Mucosa of rectum (tissue), 2 donors: ENCODE data around the gene GRID2.
"Not testable (repeated sequence)": the region's sequence is repeated elsewhere in the genome, so short reads cannot be mapped to it uniquely, and the experiment has no call there.

Experiments
- H3K27ac ChIP-seq, 2 donors: one replicate each; pipeline ENCODE4 v1.7.0; 2013; ENCODE audit warnings: inconsistent platforms in 2 of 2, low read depth in 2 of 2, low read length in 2 of 2
- H3K27me3 ChIP-seq, 2 donors: one replicate each; pipeline ENCODE4 v1.7.0; 2013; ENCODE audit warnings: low read length in 2 of 2; ENCODE audit not compliant: control insufficient read depth in 2 of 2, insufficient read depth in 2 of 2
- H3K36me3 ChIP-seq, 2 donors: one replicate each; pipeline ENCODE4 v1.7.0; 2013; ENCODE audit warnings: low read length in 2 of 2; ENCODE audit not compliant: control insufficient read depth in 2 of 2, insufficient read depth in 2 of 2
- H3K4me1 ChIP-seq, 2 donors: one replicate each; pipeline ENCODE4 v1.7.0; 2013; ENCODE audit warnings: low read length in 2 of 2, mild to moderate bottlenecking in 1 of 2; ENCODE audit not compliant: control insufficient read depth in 2 of 2, insufficient read depth in 2 of 2
- H3K4me3 ChIP-seq, 2 donors: one replicate each; pipeline ENCODE4 v1.7.0; 2013; ENCODE audit warnings: low read length in 2 of 2
- H3K9ac ChIP-seq, 2 donors: one replicate each; pipeline ENCODE4 v1.7.0; 2013; ENCODE audit warnings: low read length in 2 of 2, low read depth in 1 of 2, mild to moderate bottlenecking in 1 of 2
- H3K9me3 ChIP-seq, 2 donors: one replicate each; pipeline ENCODE4 v1.7.0; 2013; ENCODE audit warnings: low read length in 2 of 2; ENCODE audit not compliant: control insufficient read depth in 2 of 2
- donor health status: healthy.
- donor health status: Normal muscosa, but diverticular disease.

Gene GRID2

GRCh38 chr4:92265021-92265420, 38.7 kb upstream of the GRID2 start:
- Histone ChIP-seq H3K9ac (no peak overlapping the region), H3K9me3 (no peaks in the 10 kb centered on the region), H3K27me3 (no peaks in the 10 kb centered on the region), H3K27ac (no peak overlapping the region), H3K4me3 (no peak overlapping the region), H3K4me1 (no peaks in the 10 kb centered on the region), H3K36me3 (no peaks in the 10 kb centered on the region)

DNA sequence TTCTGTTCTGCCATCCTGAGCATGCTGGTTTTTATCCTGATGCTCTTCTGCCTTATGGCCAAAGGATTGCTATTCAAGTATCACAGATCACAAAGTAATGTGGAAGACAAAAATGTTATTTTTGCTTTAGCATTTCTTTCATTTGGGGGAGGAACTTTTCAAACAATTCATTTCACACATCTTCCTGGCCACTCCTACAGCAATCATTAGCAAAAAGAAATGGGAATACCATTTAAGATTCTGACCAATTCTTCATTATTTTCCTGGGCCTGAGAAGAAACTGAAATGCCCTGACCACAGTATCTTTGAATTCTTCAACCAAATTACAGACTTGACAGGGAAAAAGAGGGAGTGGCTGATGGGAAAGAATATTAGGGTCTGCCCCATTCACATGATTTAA, 38.0 kb upstream of the GRID2 start:
- Histone ChIP-seq H3K4me3 (no peak overlapping the region), H3K27ac (no peak overlapping the region), H3K9ac (no peak overlapping the region), H3K36me3 (no peaks in the 10 kb centered on the region), H3K27me3 (no peaks in the 10 kb centered on the region), H3K4me1 (no peaks in the 10 kb centered on the region), H3K9me3 (no peaks in the 10 kb centered on the region)

DNA sequence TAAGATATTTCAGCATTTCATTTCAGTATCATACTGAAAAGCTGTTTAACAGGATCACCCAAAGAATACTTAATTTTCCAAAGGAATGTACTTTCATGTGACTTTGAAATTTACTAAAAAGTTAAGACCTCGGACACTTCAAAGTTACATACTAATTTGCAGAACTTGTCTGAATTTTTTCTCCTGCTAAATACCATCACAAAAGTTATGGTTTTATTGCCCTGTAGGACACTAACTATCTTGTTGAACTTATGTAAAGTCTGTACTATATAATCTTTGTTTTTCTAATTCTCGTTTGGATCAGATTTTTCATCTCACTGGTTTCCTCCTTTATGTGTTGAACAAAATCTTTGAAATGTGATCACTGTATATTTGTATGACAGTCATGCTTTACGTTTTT, 37.2 kb upstream of the GRID2 start:
- Histone ChIP-seq H3K9me3 (no peaks in the 10 kb centered on the region), H3K27ac (no peak overlapping the region), H3K9ac (no peak overlapping the region), H3K4me3 (no peak overlapping the region), H3K27me3 (no peaks in the 10 kb centered on the region), H3K4me1 (no peaks in the 10 kb centered on the region), H3K36me3 (no peaks in the 10 kb centered on the region)

GRCh38 chr4:92268642-92269041, 35.1 kb upstream of the GRID2 start:
- Histone ChIP-seq H3K9me3 (no peaks in the 10 kb centered on the region), H3K27me3 (no peaks in the 10 kb centered on the region), H3K36me3 (no peaks in the 10 kb centered on the region), H3K27ac (no peak overlapping the region), H3K9ac (no peak overlapping the region), H3K4me3 (no peak overlapping the region), H3K4me1 (no peaks in the 10 kb centered on the region)

- H3K4me1 ChIP-seq = no peaks in the 10 kb centered on the region
- H3K4me3 ChIP-seq = no peak overlapping the region
- no peaks in the 10 kb centered on the region for H3K36me3 ChIP-seq
- H3K27me3 ChIP-seq = no peaks in the 10 kb centered on the region
- H3K27ac ChIP-seq = no peak overlapping the region
- H3K9me3 ChIP-seq = no peaks in the 10 kb centered on the region
- no peak overlapping the region for H3K9ac ChIP-seq
These were observed 32.9 kb upstream of the GRID2 start for GRCh38 chr4:92270908-92271307.

DNA sequence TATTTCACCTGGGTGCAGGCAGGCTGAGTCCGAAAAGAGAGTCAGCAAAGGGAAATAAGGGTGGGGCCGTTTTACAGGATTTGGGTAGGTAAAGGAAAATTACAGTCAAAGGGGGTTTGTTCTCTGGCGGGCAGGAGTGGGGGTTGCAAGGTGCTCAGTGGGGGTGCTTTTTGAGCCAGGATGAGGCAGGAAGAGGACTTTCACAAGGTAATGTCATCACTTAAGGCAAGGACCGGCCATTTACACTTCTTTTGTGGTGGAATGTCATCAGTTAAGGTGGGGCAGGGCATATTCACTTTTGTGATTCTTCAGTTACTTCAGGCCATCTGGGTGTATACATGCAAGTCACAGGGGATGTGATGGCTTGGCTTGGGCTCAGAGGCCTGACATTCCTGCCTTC, 32.2 kb upstream of the GRID2 start:
- H3K36me3 ChIP-seq, H3K9me3 ChIP-seq, H3K4me1 ChIP-seq, H3K4me3 ChIP-seq, H3K9ac ChIP-seq, H3K27ac ChIP-seq, H3K27me3 ChIP-seq: not testable (repeated sequence)

GRCh38 chr4:92277057-92277881, 26.5 kb upstream of the GRID2 start:
- H3K4me1 ChIP-seq, H3K36me3 ChIP-seq, H3K27me3 ChIP-seq, H3K9ac ChIP-seq, H3K4me3 ChIP-seq, H3K9me3 ChIP-seq, H3K27ac ChIP-seq: not testable (repeated sequence)

DNA sequence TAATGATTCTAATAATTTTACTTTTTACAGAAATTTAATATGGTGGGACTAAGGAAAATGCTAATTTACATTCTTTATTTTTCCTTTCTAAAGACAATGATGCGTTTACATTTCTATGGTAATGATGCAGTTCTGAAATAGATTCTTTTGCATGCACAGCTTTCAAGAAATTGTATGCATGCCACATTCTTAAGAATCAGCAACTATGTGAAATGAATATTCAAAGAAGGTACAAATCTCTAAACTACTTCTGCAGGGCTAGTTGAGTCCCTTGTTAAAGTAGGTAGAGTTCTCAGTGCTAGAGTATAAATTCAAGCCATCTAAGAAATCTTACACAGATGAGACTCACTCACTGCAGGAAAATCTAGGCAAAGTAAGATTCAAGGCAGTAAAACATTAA, 24.5 kb upstream of the GRID2 start:
- Histone ChIP-seq H3K36me3 (no peaks in the 10 kb centered on the region), H3K4me1 (no peaks in the 10 kb centered on the region), H3K9ac (no peak overlapping the region), H3K27me3 (no peaks in the 10 kb centered on the region), H3K4me3 (no peak overlapping the region), H3K27ac (no peak overlapping the region), H3K9me3 (no peaks in the 10 kb centered on the region)

DNA sequence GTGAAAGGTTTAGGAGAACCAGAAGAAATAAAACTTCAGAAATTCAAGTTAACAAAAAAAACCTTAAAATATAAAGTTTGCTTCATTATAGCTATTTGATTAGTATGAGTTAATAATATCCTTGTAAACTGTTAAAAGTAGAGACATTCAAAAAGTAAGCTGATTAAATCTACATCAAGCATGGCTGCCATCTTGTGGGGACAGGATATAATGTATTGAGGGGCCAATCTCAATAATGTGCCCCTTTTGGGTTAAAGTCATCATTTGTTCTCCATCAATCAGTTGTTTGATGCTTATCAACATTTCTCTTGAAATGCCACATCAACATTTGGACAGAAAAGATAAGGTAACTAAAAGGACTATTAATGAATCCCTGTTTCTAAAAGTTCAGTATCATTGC, 4.6 kb upstream of the GRID2 start:
- Histone ChIP-seq H3K4me3 (no peak overlapping the region), H3K36me3 (no peaks in the 10 kb centered on the region), H3K27ac (no peak overlapping the region), H3K27me3 (peaks cover 2 to 12% of the 10 kb centered on the region in 2 donors), H3K4me1 (no peaks in the 10 kb centered on the region), H3K9ac (no peak overlapping the region), H3K9me3 (no peaks in the 10 kb centered on the region)

DNA sequence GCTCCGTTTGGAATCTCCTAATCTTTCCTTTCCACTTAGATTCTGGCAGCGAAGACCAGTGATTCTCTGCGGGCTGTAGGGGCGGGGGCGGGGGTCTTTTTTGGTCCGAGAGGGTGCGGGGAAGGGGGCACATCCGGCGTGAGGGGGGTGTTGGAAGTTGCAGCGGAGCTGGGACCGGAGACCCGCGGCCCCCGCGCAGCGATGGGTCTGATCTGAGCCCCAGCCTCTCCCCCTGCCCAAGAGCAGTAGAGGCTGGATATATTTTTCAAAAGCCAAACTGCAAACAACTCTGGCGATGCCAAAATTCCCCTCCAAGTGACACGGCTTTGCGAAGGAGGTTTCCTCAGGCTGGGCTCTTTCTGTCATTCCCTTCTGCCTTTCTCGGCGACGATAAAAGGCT, 355 bp downstream of the GRID2 start:
- Histone ChIP-seq H3K4me1 (no peaks in the 10 kb centered on the region), H3K9ac (no peak overlapping the region), H3K9me3 (no peaks in the 10 kb centered on the region), H3K27me3 (peaks cover 12 to 41% of the 10 kb centered on the region in 2 donors), H3K27ac (no peak overlapping the region), H3K4me3 (no peak overlapping the region), H3K36me3 (no peaks in the 10 kb centered on the region)
